Activated naive CD4-positive, alpha-beta T cell (primary cell): Measurements from ENCODE around the gene SEMG2.

Experiments used
- DNase-seq, 4 experiments: peaks; one replicate each; lab custom pipeline; 2025; lab: John Stamatoyannopoulos, UW

SEMG2 gene

GRCh38 chr20:45230631-45231030 is 9.5 kb downstream of the SEMG2 start:
- no peak for DNase-seq

- DNase-seq = no peak
Observed at GRCh38 chr20:45235995-45236394, 14.8 kb downstream of the SEMG2 start.

- DNase-seq = no peak
Observed at GRCh38 chr20:45238139-45238538, 17.0 kb downstream of the SEMG2 start.

- no peak for DNase-seq
Observed at GRCh38 chr20:45246109-45246508, 24.9 kb downstream of the SEMG2 start.

GRCh38 chr20:45247865-45248264 is 26.7 kb downstream of the SEMG2 start:
- DNase-seq = no peak

- DNase-seq = no peak
Observed at GRCh38 chr20:45248609-45249008, 27.4 kb downstream of the SEMG2 start.

- DNase-seq = no peak
Observed at GRCh38 chr20:45251884-45252560, 30.8 kb downstream of the SEMG2 start.

GRCh38 chr20:45253261-45253660 is 32.1 kb downstream of the SEMG2 start:
- DNase-seq = no peak

GRCh38 chr20:45254383-45255262 is 33.5 kb downstream of the SEMG2 start, which contains the start of gene SLPI:
SLPI (minus strand) TSS chr20:45254564; CDS start chr20:45254543, 21 bp downstream.
- DNase-seq = no peak

- DNase-seq = no peak
Observed at GRCh38 chr20:45257161-45257560, 36.0 kb downstream of the SEMG2 start.

GRCh38 chr20:45257711-45258110 is 36.5 kb downstream of the SEMG2 start:
- DNase-seq = no peak

- DNase-seq = no peak
Observed at GRCh38 chr20:45258259-45258658, 37.1 kb downstream of the SEMG2 start.

- no peak for DNase-seq
Observed at GRCh38 chr20:45258664-45259063, 37.5 kb downstream of the SEMG2 start.

- DNase-seq = no peak
Observed at GRCh38 chr20:45263556-45264266, 42.5 kb downstream of the SEMG2 start.

GRCh38 chr20:45266977-45267376 is 45.8 kb downstream of the SEMG2 start:
- DNase-seq = no peak

GRCh38 chr20:45268531-45268930 is 47.4 kb downstream of the SEMG2 start:
- no peak for DNase-seq

- DNase-seq = no peak
Observed at GRCh38 chr20:45269056-45269455, 47.9 kb downstream of the SEMG2 start.

- DNase-seq = no peak
Observed at GRCh38 chr20:45269754-45270270, 48.6 kb downstream of the SEMG2 start.
